GM19372 (cell line): ENCODE results near the gene FGFR2.

Experiments
- ATAC-seq: cut with Tn5 transposase; IDR thresholded peaks from one replicate; pipeline ENCODE4 v1.9.1; 2021; ENCODE audit warnings: mild to moderate bottlenecking, low read depth, moderate library complexity; ENCODE audit not compliant: unreplicated experiment

FGFR2 gene

GRCh38 chr10:121460733-121461132, 137.5 kb downstream of the FGFR2 start:
- no peak for ATAC-seq

- no peak for ATAC-seq
These were observed 138.4 kb downstream of the FGFR2 start for GRCh38 chr10:121459622-121460453.

GRCh38 chr10:121459279-121459621, 139.0 kb downstream of the FGFR2 start:
- ATAC-seq: no peak

GRCh38 chr10:121457729-121458128, 140.5 kb downstream of the FGFR2 start:
- ATAC-seq: no peak

GRCh38 chr10:121455377-121455776, 142.9 kb downstream of the FGFR2 start:
- no peak for ATAC-seq

GRCh38 chr10:121454781-121455180, 143.5 kb downstream of the FGFR2 start:
- no peak for ATAC-seq

- ATAC-seq: no peak
These were observed 145.1 kb downstream of the FGFR2 start for GRCh38 chr10:121453160-121453559.

GRCh38 chr10:121452581-121452980, 145.7 kb downstream of the FGFR2 start:
- no peak for ATAC-seq

GRCh38 chr10:121450247-121450646, 148.0 kb downstream of the FGFR2 start:
- ATAC-seq: no peak

- peak; percentile 17 for ATAC-seq
These were observed 148.7 kb downstream of the FGFR2 start for GRCh38 chr10:121449482-121449924.

GRCh38 chr10:121448766-121449421, 149.3 kb downstream of the FGFR2 start:
- peak; percentile 81 for ATAC-seq

- no peak for ATAC-seq
These were observed 153.6 kb downstream of the FGFR2 start for GRCh38 chr10:121444520-121445165.

- no peak for ATAC-seq
These were observed 155.9 kb downstream of the FGFR2 start for GRCh38 chr10:121442086-121442935.

- no peak for ATAC-seq
These were observed 157.8 kb downstream of the FGFR2 start for GRCh38 chr10:121440461-121440860.

GRCh38 chr10:121438333-121438732, 159.9 kb downstream of the FGFR2 start:
- ATAC-seq: no peak

- no peak for ATAC-seq
These were observed 160.6 kb downstream of the FGFR2 start for GRCh38 chr10:121437596-121437995.

GRCh38 chr10:121436630-121437341, 161.5 kb downstream of the FGFR2 start:
- no peak for ATAC-seq

- ATAC-seq: no peak
These were observed 162.0 kb downstream of the FGFR2 start for GRCh38 chr10:121436281-121436629.

- ATAC-seq: no peak
These were observed 163.0 kb downstream of the FGFR2 start for GRCh38 chr10:121435099-121435875.
